B cell (primary cell): Measurements from ENCODE around the gene CACNG6.

Experiments used
- EZH2 ChIP-seq: IDR thresholded peaks from 2 replicates; pipeline ENCODE4 v1.6.1; 2012; ENCODE audit warnings: borderline replicate concordance, low read depth, mild to moderate bottlenecking, moderate library complexity, low read length; ENCODE audit not compliant: insufficient read depth, poor library complexity, severe bottlenecking
- TF ChIP-seq, protein P1 (sequence below): fragments of 200-600 bp; IDR thresholded peaks from one replicate; pipeline ENCODE4 v1.8.0; 2022; ENCODE audit warnings: antibody characterized with exemption, mild to moderate bottlenecking

DNA sequence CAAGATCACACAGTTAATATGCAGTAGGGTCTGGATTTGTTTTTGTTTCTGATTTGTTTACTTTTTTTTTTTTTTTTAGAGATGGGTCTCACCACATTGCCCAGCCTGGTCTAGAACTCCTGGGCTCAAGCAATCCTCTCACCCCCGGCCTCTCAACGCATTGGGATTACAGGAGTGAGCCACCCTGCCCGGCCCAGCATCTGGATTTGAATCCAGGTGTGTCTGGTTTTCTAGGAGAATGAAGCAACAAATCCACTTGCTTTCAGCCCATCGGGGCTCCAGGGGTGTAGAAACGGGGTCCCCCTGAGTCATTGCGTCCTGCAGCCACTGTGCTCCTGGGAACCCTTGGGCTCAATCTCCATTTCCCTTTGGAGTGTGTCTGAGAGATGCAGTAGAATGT is 22.1 kb upstream of the CACNG6 start:
- TF ChIP-seq, protein P1, sequence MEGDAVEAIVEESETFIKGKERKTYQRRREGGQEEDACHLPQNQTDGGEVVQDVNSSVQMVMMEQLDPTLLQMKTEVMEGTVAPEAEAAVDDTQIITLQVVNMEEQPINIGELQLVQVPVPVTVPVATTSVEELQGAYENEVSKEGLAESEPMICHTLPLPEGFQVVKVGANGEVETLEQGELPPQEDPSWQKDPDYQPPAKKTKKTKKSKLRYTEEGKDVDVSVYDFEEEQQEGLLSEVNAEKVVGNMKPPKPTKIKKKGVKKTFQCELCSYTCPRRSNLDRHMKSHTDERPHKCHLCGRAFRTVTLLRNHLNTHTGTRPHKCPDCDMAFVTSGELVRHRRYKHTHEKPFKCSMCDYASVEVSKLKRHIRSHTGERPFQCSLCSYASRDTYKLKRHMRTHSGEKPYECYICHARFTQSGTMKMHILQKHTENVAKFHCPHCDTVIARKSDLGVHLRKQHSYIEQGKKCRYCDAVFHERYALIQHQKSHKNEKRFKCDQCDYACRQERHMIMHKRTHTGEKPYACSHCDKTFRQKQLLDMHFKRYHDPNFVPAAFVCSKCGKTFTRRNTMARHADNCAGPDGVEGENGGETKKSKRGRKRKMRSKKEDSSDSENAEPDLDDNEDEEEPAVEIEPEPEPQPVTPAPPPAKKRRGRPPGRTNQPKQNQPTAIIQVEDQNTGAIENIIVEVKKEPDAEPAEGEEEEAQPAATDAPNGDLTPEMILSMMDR, result no peak
- no peak for TF ChIP-seq EZH2
